ENCODE results near the gene PCBP3. TPM values are rescaled to one million over a fixed set of nuclear protein-coding genes. Genes with fewer than 3 reads are reported as not detected.

Gene PCBP3
- total RNA-seq, 1 donor from 2014 or later, result 7.6 TPM

GRCh38 chr21:45871616-45872236, 228.2 kb downstream of the PCBP3 start:
- Mint-ChIP-seq H3K27ac (ENCODE audit: unreplicated experiment) (no peak overlapping the region), H3K4me1 (ENCODE audit: unreplicated experiment) (peaks cover 33% of the 10 kb centered on the region), H3K27me3 (ENCODE audit: unreplicated experiment) (no peaks in the 10 kb centered on the region), H3K4me3 (ENCODE audit: unreplicated experiment) (no peak overlapping the region), H3K9me3 (ENCODE audit: unreplicated experiment) (no peaks in the 10 kb centered on the region), H3K36me3 (ENCODE audit: unreplicated experiment) (no peaks in the 10 kb centered on the region)
- DNase-seq (ENCODE audit: extremely low spot score, unreplicated experiment), result no peak
- TF ChIP-seq CTCF (IDR thresholded peaks at IDR 0.05), result no peak

GRCh38 chr21:45872471-45872870, 228.9 kb downstream of the PCBP3 start:
- no peak overlapping the region for H3K27ac Mint-ChIP-seq (ENCODE audit: unreplicated experiment)
- no peak for TF ChIP-seq CTCF (IDR thresholded peaks at IDR 0.05)

GRCh38 chr21:45872902-45873301, 229.4 kb downstream of the PCBP3 start:
- H3K27ac Mint-ChIP-seq (ENCODE audit: unreplicated experiment), result no peak overlapping the region
- H3K4me1 Mint-ChIP-seq (ENCODE audit: unreplicated experiment), result peaks cover 45% of the 10 kb centered on the region
- no peak for TF ChIP-seq CTCF (IDR thresholded peaks at IDR 0.05)
- H3K36me3 Mint-ChIP-seq (ENCODE audit: unreplicated experiment), result no peaks in the 10 kb centered on the region
- H3K27me3 Mint-ChIP-seq (ENCODE audit: unreplicated experiment), result no peaks in the 10 kb centered on the region
- no peaks in the 10 kb centered on the region for H3K9me3 Mint-ChIP-seq (ENCODE audit: unreplicated experiment)
- no peak for DNase-seq (ENCODE audit: extremely low spot score, unreplicated experiment)
- no peak overlapping the region for H3K4me3 Mint-ChIP-seq (ENCODE audit: unreplicated experiment)

More at GRCh38 chr21:45872471-45872870, 228.9 kb downstream of the PCBP3 start:
- H3K36me3 Mint-ChIP-seq (ENCODE audit: unreplicated experiment), result no peaks in the 10 kb centered on the region
- no peak for DNase-seq (ENCODE audit: extremely low spot score, unreplicated experiment)
- no peaks in the 10 kb centered on the region for H3K9me3 Mint-ChIP-seq (ENCODE audit: unreplicated experiment)
- no peaks in the 10 kb centered on the region for H3K27me3 Mint-ChIP-seq (ENCODE audit: unreplicated experiment)
- peaks cover 41% of the 10 kb centered on the region for H3K4me1 Mint-ChIP-seq (ENCODE audit: unreplicated experiment)
- no peak overlapping the region for H3K4me3 Mint-ChIP-seq (ENCODE audit: unreplicated experiment)

- Mint-ChIP-seq H3K36me3 (ENCODE audit: unreplicated experiment) (no peaks in the 10 kb centered on the region), H3K27ac (ENCODE audit: unreplicated experiment) (no peak overlapping the region), H3K9me3 (ENCODE audit: unreplicated experiment) (no peaks in the 10 kb centered on the region), H3K4me1 (ENCODE audit: unreplicated experiment) (peaks cover 50% of the 10 kb centered on the region), H3K4me3 (ENCODE audit: unreplicated experiment) (no peak overlapping the region), H3K27me3 (ENCODE audit: unreplicated experiment) (no peaks in the 10 kb centered on the region)
- no peak for TF ChIP-seq CTCF (IDR thresholded peaks at IDR 0.05)
- DNase-seq (ENCODE audit: extremely low spot score, unreplicated experiment), result no peak
Measured at GRCh38 chr21:45873418-45873817, 229.9 kb downstream of the PCBP3 start.

- Mint-ChIP-seq H3K9me3 (ENCODE audit: unreplicated experiment) (no peaks in the 10 kb centered on the region), H3K36me3 (ENCODE audit: unreplicated experiment) (no peaks in the 10 kb centered on the region), H3K4me1 (ENCODE audit: unreplicated experiment) (peaks cover 53% of the 10 kb centered on the region), H3K27ac (ENCODE audit: unreplicated experiment) (no peak overlapping the region), H3K4me3 (ENCODE audit: unreplicated experiment) (no peak overlapping the region), H3K27me3 (ENCODE audit: unreplicated experiment) (no peaks in the 10 kb centered on the region)
- TF ChIP-seq CTCF (IDR thresholded peaks at IDR 0.05), result no peak
- DNase-seq (ENCODE audit: extremely low spot score, unreplicated experiment), result no peak
Measured at GRCh38 chr21:45873866-45874265, 230.3 kb downstream of the PCBP3 start.
